Stomach (tissue), 4 donors: ENCODE results near the gene FAM81A.

Experiments used
- EP300 ChIP-seq: sonication (generic); formaldehyde crosslinking; IDR thresholded peaks from one replicate; pipeline ENCODE4 v1.6.1; 2017; ENCODE audit warnings: antibody characterized with exemption
- TF ChIP-seq, protein P1 (sequence below), 7 experiments: fragments of 450-650 bp in 4 of 7; fragments of 200-600 bp in 3 of 7; sonication (generic) in 3 of 7; IDR thresholded peaks; one replicate each; pipeline ENCODE4 v1.5.1; 2016 to 2019; ENCODE audit warnings: antibody characterized with exemption in 7 of 7, control low read depth in 2 of 7, mild to moderate bottlenecking in 1 of 7

DNA sequence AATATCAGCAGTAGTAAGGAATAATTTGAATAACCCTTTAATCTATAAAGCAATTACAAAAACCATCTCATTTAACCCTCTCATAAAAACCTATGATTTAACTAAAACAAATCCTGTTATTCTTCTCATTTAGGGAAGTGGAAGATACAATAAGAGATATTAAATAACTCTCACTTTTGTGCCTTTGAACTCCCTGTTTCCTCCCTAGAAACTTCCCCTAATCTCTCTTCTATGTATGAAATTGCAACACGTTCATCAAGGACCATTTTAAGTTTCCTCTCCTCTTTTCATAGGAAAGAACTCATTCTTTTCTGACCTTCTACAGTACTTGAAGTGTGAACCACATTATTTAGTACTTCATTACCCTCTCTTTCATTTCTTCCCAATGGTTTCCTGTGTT lies 18.8 kb upstream of the FAM81A start:
- no peak for TF ChIP-seq EP300
- TF ChIP-seq, protein P1, sequence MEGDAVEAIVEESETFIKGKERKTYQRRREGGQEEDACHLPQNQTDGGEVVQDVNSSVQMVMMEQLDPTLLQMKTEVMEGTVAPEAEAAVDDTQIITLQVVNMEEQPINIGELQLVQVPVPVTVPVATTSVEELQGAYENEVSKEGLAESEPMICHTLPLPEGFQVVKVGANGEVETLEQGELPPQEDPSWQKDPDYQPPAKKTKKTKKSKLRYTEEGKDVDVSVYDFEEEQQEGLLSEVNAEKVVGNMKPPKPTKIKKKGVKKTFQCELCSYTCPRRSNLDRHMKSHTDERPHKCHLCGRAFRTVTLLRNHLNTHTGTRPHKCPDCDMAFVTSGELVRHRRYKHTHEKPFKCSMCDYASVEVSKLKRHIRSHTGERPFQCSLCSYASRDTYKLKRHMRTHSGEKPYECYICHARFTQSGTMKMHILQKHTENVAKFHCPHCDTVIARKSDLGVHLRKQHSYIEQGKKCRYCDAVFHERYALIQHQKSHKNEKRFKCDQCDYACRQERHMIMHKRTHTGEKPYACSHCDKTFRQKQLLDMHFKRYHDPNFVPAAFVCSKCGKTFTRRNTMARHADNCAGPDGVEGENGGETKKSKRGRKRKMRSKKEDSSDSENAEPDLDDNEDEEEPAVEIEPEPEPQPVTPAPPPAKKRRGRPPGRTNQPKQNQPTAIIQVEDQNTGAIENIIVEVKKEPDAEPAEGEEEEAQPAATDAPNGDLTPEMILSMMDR (IDR thresholded peaks at IDR 0.05), result no peak
